Stimulated activated CD4-positive, alpha-beta T cell treated with anti-CD3 and anti-CD28 coated beads, Interleukin-12 subunit alpha, Interleukin-12 subunit beta, amount 100 ng/mL, for 48 hours (primary cell): ENCODE measurements around the gene DNM2.

Experiments used
- DNase-seq, 3 donors: peaks; one replicate each; pipeline ENCODE4 v3.0.0-alpha.2; 2020; ENCODE audit warnings: low read depth in 2 of 3, low spot score in 1 of 3

The DNM2 gene

GRCh38 chr19:10769533-10770491 lies 51.9 kb downstream of the DNM2 start:
- no peak for DNase-seq

GRCh38 chr19:10773969-10774368 lies 56.1 kb downstream of the DNM2 start:
- DNase-seq = no peak

- DNase-seq = no peak
Observed at GRCh38 chr19:10774893-10775292, 57.0 kb downstream of the DNM2 start.

GRCh38 chr19:10776900-10777650 lies 59.2 kb downstream of the DNM2 start:
- DNase-seq = no peak

- no peak for DNase-seq
Observed at GRCh38 chr19:10780368-10780767, 62.5 kb downstream of the DNM2 start.

GRCh38 chr19:10782795-10783194 lies 64.9 kb downstream of the DNM2 start:
- DNase-seq = no peak

GRCh38 chr19:10784257-10784656 lies 66.4 kb downstream of the DNM2 start:
- no peak for DNase-seq

GRCh38 chr19:10788146-10788545 lies 70.3 kb downstream of the DNM2 start:
- DNase-seq = no peak

- no peak for DNase-seq
Observed at GRCh38 chr19:10789866-10790265, 72.0 kb downstream of the DNM2 start.

GRCh38 chr19:10796653-10797052 lies 78.8 kb downstream of the DNM2 start:
- DNase-seq = no peak

- peak in 1 of 3 donors; percentile 8 for DNase-seq
Observed at GRCh38 chr19:10797078-10797477, 79.2 kb downstream of the DNM2 start.

- DNase-seq = peak; percentile 84 to 89 (median 87)
Observed at GRCh38 chr19:10797541-10798256, 79.8 kb downstream of the DNM2 start.

GRCh38 chr19:10800488-10800887 lies 82.6 kb downstream of the DNM2 start:
- DNase-seq = no peak

GRCh38 chr19:10802479-10802878 lies 84.6 kb downstream of the DNM2 start:
- no peak for DNase-seq

GRCh38 chr19:10803252-10803651 lies 85.4 kb downstream of the DNM2 start:
- DNase-seq = no peak

- DNase-seq = no peak
Observed at GRCh38 chr19:10805065-10805757, 87.3 kb downstream of the DNM2 start.

GRCh38 chr19:10805758-10806247 lies 87.9 kb downstream of the DNM2 start:
- DNase-seq = no peak

GRCh38 chr19:10808937-10809649 lies 91.2 kb downstream of the DNM2 start:
- DNase-seq = peak; percentile 5 to 28 (median 23)

- no peak for DNase-seq
Observed at GRCh38 chr19:10809651-10810285, 91.9 kb downstream of the DNM2 start.
